ENCODE results near the gene BCR. TPM values are rescaled to one million over a fixed set of nuclear protein-coding genes. Genes with fewer than 3 reads are reported as not detected.

Gene BCR
- polyA plus RNA-seq, 1 donor (not counting 4 experiments of a cell fraction or from before 2014, with no cell fraction given), result 25.8 TPM

DNA sequence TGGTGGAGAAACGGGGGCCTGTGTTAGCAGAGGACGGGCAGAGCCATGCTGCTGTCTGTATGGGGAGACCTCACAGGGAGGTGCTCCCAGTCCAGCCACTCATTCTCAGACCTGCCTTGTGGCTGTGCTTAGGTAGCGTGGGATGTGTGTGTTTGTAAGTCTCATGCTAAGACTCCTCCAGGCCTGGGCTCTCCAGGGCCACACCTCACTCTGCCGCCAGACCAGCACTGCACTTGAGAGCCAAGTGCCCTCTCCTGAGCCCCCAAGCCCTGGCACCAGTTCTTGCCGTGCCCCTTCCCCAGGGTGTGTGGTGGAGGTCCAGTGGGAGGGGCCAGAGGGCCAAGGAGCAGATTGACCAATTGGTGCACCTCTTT, 108.8 kb downstream of the BCR start:
- no peak overlapping the region for H2AFZ ChIP-seq (ENCODE audit: control insufficient read depth, low read length)
- DNase-seq (ENCODE audit: low read depth, low spot score) (no peak), FAIRE-seq (no peak)
- no peak overlapping the region for H3K4me2 ChIP-seq (ENCODE audit: control insufficient read depth, extremely low read depth, insufficient read depth, low read depth, low read length)
- dilution Hi-C loops (cut with MboI; ENCODE audit: extremely low pct_ligation_motif_present, low sequenced_read_pairs), result no loop called here
- peaks cover 46 to 49% of the 10 kb centered on the region in 2 experiments for H3K36me3 ChIP-seq (ENCODE audit: control insufficient read depth in 2 of 2, extremely low read depth in 1 of 2, insufficient read depth in 2 of 2, low read length in 2 of 2)
- TF ChIP-seq, protein P1, sequence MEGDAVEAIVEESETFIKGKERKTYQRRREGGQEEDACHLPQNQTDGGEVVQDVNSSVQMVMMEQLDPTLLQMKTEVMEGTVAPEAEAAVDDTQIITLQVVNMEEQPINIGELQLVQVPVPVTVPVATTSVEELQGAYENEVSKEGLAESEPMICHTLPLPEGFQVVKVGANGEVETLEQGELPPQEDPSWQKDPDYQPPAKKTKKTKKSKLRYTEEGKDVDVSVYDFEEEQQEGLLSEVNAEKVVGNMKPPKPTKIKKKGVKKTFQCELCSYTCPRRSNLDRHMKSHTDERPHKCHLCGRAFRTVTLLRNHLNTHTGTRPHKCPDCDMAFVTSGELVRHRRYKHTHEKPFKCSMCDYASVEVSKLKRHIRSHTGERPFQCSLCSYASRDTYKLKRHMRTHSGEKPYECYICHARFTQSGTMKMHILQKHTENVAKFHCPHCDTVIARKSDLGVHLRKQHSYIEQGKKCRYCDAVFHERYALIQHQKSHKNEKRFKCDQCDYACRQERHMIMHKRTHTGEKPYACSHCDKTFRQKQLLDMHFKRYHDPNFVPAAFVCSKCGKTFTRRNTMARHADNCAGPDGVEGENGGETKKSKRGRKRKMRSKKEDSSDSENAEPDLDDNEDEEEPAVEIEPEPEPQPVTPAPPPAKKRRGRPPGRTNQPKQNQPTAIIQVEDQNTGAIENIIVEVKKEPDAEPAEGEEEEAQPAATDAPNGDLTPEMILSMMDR (optimal IDR thresholded peaks at IDR 0.05 in 1 of 3, IDR thresholded peaks at IDR 0.05 in 1 of 3, conservative IDR thresholded peaks at IDR 0.05 in 1 of 3; ENCODE audit: extremely low read depth in 1 of 3, insufficient read depth in 2 of 3, low read length in 3 of 3), result no peak
- no peak for TF ChIP-seq EZH2 (IDR thresholded peaks at IDR 0.05; ENCODE audit: low read length)
- no peak overlapping the region for H3K4me3 ChIP-seq (ENCODE audit: control insufficient read depth in 2 of 3, extremely low read depth in 1 of 3, insufficient read depth in 2 of 3, low read depth in 1 of 3, low read length in 3 of 3)
- H3K27ac ChIP-seq (ENCODE audit: control insufficient read depth, insufficient read depth, low read length), result no peak overlapping the region
- no peaks in the 10 kb centered on the region for H3K9me1 ChIP-seq (ENCODE audit: control insufficient read depth, extremely low read depth, insufficient read depth, low read length)
- no peaks in the 10 kb centered on the region for H3K79me2 ChIP-seq (ENCODE audit: control insufficient read depth, insufficient read depth, low read length)
- no peaks in the 10 kb centered on the region for H4K20me1 ChIP-seq (ENCODE audit: control insufficient read depth, extremely low read depth, insufficient read depth, low read length)
- H3K9me3 ChIP-seq (ENCODE audit: control insufficient read depth, low read depth, low read length), result no peaks in the 10 kb centered on the region
- H3K4me1 ChIP-seq (ENCODE audit: control insufficient read depth, extremely low read depth, insufficient read depth, low read length), result peaks cover 2% of the 10 kb centered on the region
- H3K9ac ChIP-seq (ENCODE audit: control insufficient read depth, extremely low read depth, insufficient read depth, low read length), result no peak overlapping the region
- no peaks in the 10 kb centered on the region for H3K27me3 ChIP-seq (ENCODE audit: control insufficient read depth, extremely low read depth, insufficient read depth, low read length)

DNA sequence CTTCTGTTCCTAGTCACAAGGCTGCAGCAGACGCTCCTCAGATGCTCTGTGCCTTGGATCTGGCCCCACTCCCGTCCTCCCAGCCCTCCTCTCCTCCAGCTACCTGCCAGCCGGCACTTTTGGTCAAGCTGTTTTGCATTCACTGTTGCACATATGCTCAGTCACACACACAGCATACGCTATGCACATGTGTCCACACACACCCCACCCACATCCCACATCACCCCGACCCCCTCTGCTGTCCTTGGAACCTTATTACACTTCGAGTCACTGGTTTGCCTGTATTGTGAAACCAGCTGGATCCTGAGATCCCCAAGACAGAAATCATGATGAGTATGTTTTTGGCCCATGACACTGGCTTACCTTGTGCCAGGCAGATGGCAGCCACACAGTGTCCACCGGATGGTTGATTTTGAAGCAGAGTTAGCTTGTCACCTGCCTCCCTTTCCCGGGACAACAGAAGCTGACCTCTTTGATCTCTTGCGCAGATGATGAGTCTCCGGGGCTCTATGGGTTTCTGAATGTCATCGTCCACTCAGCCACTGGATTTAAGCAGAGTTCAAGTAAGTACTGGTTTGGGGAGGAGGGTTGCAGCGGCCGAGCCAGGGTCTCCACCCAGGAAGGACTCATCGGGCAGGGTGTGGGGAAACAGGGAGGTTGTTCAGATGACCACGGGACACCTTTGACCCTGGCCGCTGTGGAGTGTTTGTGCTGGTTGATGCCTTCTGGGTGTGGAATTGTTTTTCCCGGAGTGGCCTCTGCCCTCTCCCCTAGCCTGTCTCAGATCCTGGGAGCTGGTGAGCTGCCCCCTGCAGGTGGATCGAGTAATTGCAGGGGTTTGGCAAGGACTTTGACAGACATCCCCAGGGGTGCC, 109.8 kb downstream of the BCR start:
- no peak overlapping the region for H3K27ac ChIP-seq (ENCODE audit: control insufficient read depth, insufficient read depth, low read length)
- peaks cover 39 to 42% of the 10 kb centered on the region in 2 experiments for H3K36me3 ChIP-seq (ENCODE audit: control insufficient read depth in 2 of 2, extremely low read depth in 1 of 2, insufficient read depth in 2 of 2, low read length in 2 of 2)
- DNase-seq (ENCODE audit: low read depth, low spot score) (no peak), FAIRE-seq (no peak)
- H3K9ac ChIP-seq (ENCODE audit: control insufficient read depth, extremely low read depth, insufficient read depth, low read length), result no peak overlapping the region
- no peaks in the 10 kb centered on the region for H4K20me1 ChIP-seq (ENCODE audit: control insufficient read depth, extremely low read depth, insufficient read depth, low read length)
- peaks cover 2% of the 10 kb centered on the region for H3K4me1 ChIP-seq (ENCODE audit: control insufficient read depth, extremely low read depth, insufficient read depth, low read length)
- H3K4me2 ChIP-seq (ENCODE audit: control insufficient read depth, extremely low read depth, insufficient read depth, low read depth, low read length), result no peak overlapping the region
- dilution Hi-C loops (cut with MboI; ENCODE audit: extremely low pct_ligation_motif_present, low sequenced_read_pairs), result no loop called here
- no peaks in the 10 kb centered on the region for H3K27me3 ChIP-seq (ENCODE audit: control insufficient read depth, extremely low read depth, insufficient read depth, low read length)
- H3K79me2 ChIP-seq (ENCODE audit: control insufficient read depth, insufficient read depth, low read length), result no peaks in the 10 kb centered on the region
- no peaks in the 10 kb centered on the region for H3K9me3 ChIP-seq (ENCODE audit: control insufficient read depth, low read depth, low read length)
- no peak for TF ChIP-seq EZH2 (IDR thresholded peaks at IDR 0.05; ENCODE audit: low read length)
- TF ChIP-seq, protein P1 (optimal IDR thresholded peaks at IDR 0.05 in 1 of 3, IDR thresholded peaks at IDR 0.05 in 1 of 3, conservative IDR thresholded peaks at IDR 0.05 in 1 of 3; ENCODE audit: extremely low read depth in 1 of 3, insufficient read depth in 2 of 3, low read length in 3 of 3), result peak; percentile 72 to 84 (median 78)
- no peak overlapping the region for H3K4me3 ChIP-seq (ENCODE audit: control insufficient read depth in 2 of 3, extremely low read depth in 1 of 3, insufficient read depth in 2 of 3, low read depth in 1 of 3, low read length in 3 of 3)
- no peaks in the 10 kb centered on the region for H3K9me1 ChIP-seq (ENCODE audit: control insufficient read depth, extremely low read depth, insufficient read depth, low read length)
- H2AFZ ChIP-seq (ENCODE audit: control insufficient read depth, low read length), result no peak overlapping the region
